HepG2 (cell line): Measurements from ENCODE around the gene PRICKLE3. TPM values are rescaled to one million over a fixed set of nuclear protein-coding genes. Genes with fewer than 3 reads are reported as not detected.

Experiments
- ATF4 ChIP-seq, 2 experiments: fragments of 450-650 bp in 1 of 2; sonication (generic) in 1 of 2; formaldehyde crosslinking; IDR thresholded peaks; 2 replicates each; pipeline versions ENCODE4 v1.5.0 to v1.8.0; 2020 to 2022; ENCODE audit warnings: mild to moderate bottlenecking in 1 of 2, missing genetic modification reagents in 1 of 2
- ATF5 ChIP-seq: sonication (generic); formaldehyde crosslinking; IDR thresholded peaks from 2 replicates; pipeline ENCODE4 v1.4.0; 2020; ENCODE audit warnings: mild to moderate bottlenecking, low read depth, missing genetic modification reagents
- ATRX ChIP-seq: sonication (generic); formaldehyde crosslinking; IDR thresholded peaks from 2 replicates; pipeline ENCODE4 v1.4.0; 2020; ENCODE audit warnings: missing genetic modification reagents, borderline replicate concordance
- BCL3 ChIP-seq: sonication (generic); formaldehyde crosslinking; IDR thresholded peaks from 2 replicates; pipeline ENCODE4 v1.5.1; 2020; ENCODE audit warnings: mild to moderate bottlenecking, missing genetic modification reagents, moderate library complexity
- BHLHE40 ChIP-seq: IDR thresholded peaks from 2 replicates; pipeline ENCODE4 v1.6.1; 2011; ENCODE audit warnings: low read length, improper control_type of control experiment
- ELF4 ChIP-seq: sonication (generic); formaldehyde crosslinking; IDR thresholded peaks from 2 replicates; pipeline ENCODE4 v1.5.0; 2020; ENCODE audit warnings: missing genetic modification reagents, mild to moderate bottlenecking, moderate library complexity, borderline replicate concordance
- IRX3 ChIP-seq: sonication (generic); formaldehyde crosslinking; IDR thresholded peaks from 2 replicates; pipeline ENCODE4 v1.8.1; 2023; ENCODE audit warnings: mild to moderate bottlenecking, low read depth, missing genetic modification reagents, borderline replicate concordance
- KLF16 ChIP-seq, 2 experiments: sonication (generic) in 1 of 2; formaldehyde crosslinking in 1 of 2; IDR thresholded peaks; 2 replicates each; pipeline versions ENCODE4 v1.6.1 to v1.8.0; 2016 to 2023; ENCODE audit warnings: missing genetic modification reagents in 2 of 2, missing compliant biosample characterization in 1 of 2
- MEF2D ChIP-seq: sonication (generic); formaldehyde crosslinking; IDR thresholded peaks from 2 replicates; pipeline ENCODE4 v1.5.1; 2020; ENCODE audit warnings: mild to moderate bottlenecking, missing genetic modification reagents
- SNAPC5 ChIP-seq: sonication (generic); formaldehyde crosslinking; IDR thresholded peaks from 2 replicates; pipeline ENCODE4 v1.8.1; 2023; ENCODE audit warnings: mild to moderate bottlenecking, missing genetic modification reagents, borderline replicate concordance
- TCF7L2 ChIP-seq: IDR thresholded peaks from 2 replicates; pipeline ENCODE4 v1.6.1; 2011; ENCODE audit warnings: mild to moderate bottlenecking, low read depth, low read length, moderate library complexity
- USF2 ChIP-seq, 2 experiments: sonication (generic) in 1 of 2; formaldehyde crosslinking in 1 of 2; IDR thresholded peaks; 2 replicates each; pipeline versions ENCODE4 v1.5.1 to v1.6.1; 2011 to 2020; ENCODE audit warnings: borderline replicate concordance in 1 of 2, low read depth in 1 of 2, low read length in 1 of 2, mild to moderate bottlenecking in 1 of 2, missing genetic modification reagents in 1 of 2, moderate library complexity in 1 of 2
- ZBTB44 ChIP-seq: sonication (generic); formaldehyde crosslinking; IDR thresholded peaks from 2 replicates; pipeline ENCODE4 v1.4.0; 2020; ENCODE audit warnings: missing genetic modification reagents
- ZNF101 ChIP-seq: sonication (generic); formaldehyde crosslinking; IDR thresholded peaks from 2 replicates; pipeline ENCODE4 v1.4.0; 2020; ENCODE audit warnings: mild to moderate bottlenecking, low read depth, missing genetic modification reagents, borderline replicate concordance
- ZNF225 ChIP-seq: sonication (generic); formaldehyde crosslinking; IDR thresholded peaks from 2 replicates; pipeline ENCODE4 v1.4.0; 2020; ENCODE audit warnings: mild to moderate bottlenecking, missing genetic modification reagents
- ZNF326 ChIP-seq: sonication (generic); formaldehyde crosslinking; IDR thresholded peaks from 2 replicates; pipeline ENCODE4 v1.4.0; 2020; ENCODE audit warnings: missing genetic modification reagents, borderline replicate concordance
- ZNF331 ChIP-seq: sonication (generic); formaldehyde crosslinking; IDR thresholded peaks from 2 replicates; pipeline ENCODE4 v1.4.0; 2020; ENCODE audit warnings: missing genetic modification reagents
- ZNF713 ChIP-seq: sonication (generic); formaldehyde crosslinking; IDR thresholded peaks from 2 replicates; pipeline ENCODE4 v1.4.0; 2020; ENCODE audit warnings: mild to moderate bottlenecking, missing genetic modification reagents
- ZNF839 ChIP-seq: sonication (generic); formaldehyde crosslinking; IDR thresholded peaks from 2 replicates; pipeline ENCODE4 v1.4.0; 2020; ENCODE audit warnings: missing genetic modification reagents, mild to moderate bottlenecking, borderline replicate concordance
- ZSCAN21 ChIP-seq: sonication (generic); formaldehyde crosslinking; IDR thresholded peaks from 2 replicates; pipeline ENCODE4 v1.8.0; 2022; ENCODE audit warnings: mild to moderate bottlenecking, missing genetic modification reagents, moderate library complexity, borderline replicate concordance
- polyA plus RNA-seq, 8 experiments: library from polyadenylated mRNA; depleted of rRNA in 3 of 8; stranded (reverse) in 7 of 8; unstranded in 1 of 8; fragments of >200 nt; fragmentation: Illumina TruSeq in 4 of 8; extraction: Trizol in 4 of 8; gene quantifications; 2 replicates each; pipeline versions ENCODE4 v1.2.1 to v1.2.3, GENCODE V29; 2011 to 2016; ENCODE audit warnings: low read depth in 4 of 8, missing spikeins in 1 of 8, mixed read lengths in 1 of 8; ENCODE audit not compliant: insufficient read depth in 1 of 8
- total RNA-seq, 5 experiments: library from RNA; depleted of rRNA; stranded (reverse); fragments of >200 nt; fragmentation: Illumina TruSeq; extraction: Trizol; gene quantifications; 2 replicates each; pipeline ENCODE4 v1.2.3, GENCODE V29; 2016; ENCODE audit warnings: low read depth in 1 of 5

The PRICKLE3 gene
- total and polyA plus RNA-seq, 2 of the 13 experiments (the other 11 are each of a cell fraction or from before 2014, with no cell fraction given): 2.6 TPM

- TF ChIP-seq USF2 (IDR thresholded peaks at IDR 0.05; ENCODE audit: low read depth, low read length) (no peak), USF2 (CRISPR knock-in tag; IDR thresholded peaks at IDR 0.05; ENCODE audit: borderline replicate concordance) (peak; percentile 49; the same call in 1 of the 2 replicates), BHLHE40 (0 out of 2 replicates have a peak, but pooled peaks have one; percentile 10), ZNF713 (CRISPR knock-in tag) (no peak), ATF5 (CRISPR knock-in tag) (no peak), ZNF326 (CRISPR knock-in tag) (no peak), TCF7L2 (no peak), ZNF225 (no peak), ATF4 (CRISPR knock-in tag; IDR thresholded peaks at IDR 0.05) (no peak), KLF16 (CRISPR knock-in tag; IDR thresholded peaks at IDR 0.05) (0 out of 4 replicates have a peak, but pooled peaks of 1 of the 2 experiments have one; percentile 39), ZBTB44 (no peak), ZNF331 (CRISPR knock-in tag) (peak; percentile 39; the same call in 1 of the 2 replicates), ZSCAN21 (CRISPR knock-in tag) (no peak), MEF2D (CRISPR knock-in tag) (no peak), IRX3 (CRISPR knock-in tag) (no peak), ZNF101 (CRISPR knock-in tag) (no peak), ELF4 (CRISPR knock-in tag) (no peak), BCL3 (CRISPR knock-in tag) (peak; percentile 40; the same call in 1 of the 2 replicates), SNAPC5 (no peak), ATRX (CRISPR knock-in tag) (no peak), ZNF839 (no peak)
Measured at GRCh38 chrX:49186125-49187027, at the start of gene PRICKLE3 (continued).
